Activated naive CD8-positive, alpha-beta T cell treated with anti-CD3 and anti-CD28 coated beads for 36 hours (primary cell): ENCODE results near the gene ASAP3. TPM values are rescaled to one million over a fixed set of nuclear protein-coding genes. Genes with fewer than 3 reads are reported as not detected.
"Not testable (repeated sequence)": the region's sequence is repeated elsewhere in the genome, so short reads cannot be mapped to it uniquely, and the experiment has no call there.

Experiments
- DNase-seq: peaks from one replicate; pipeline ENCODE4 v3.0.0; 2021
- H3K27ac Mint-ChIP-seq: one replicate; pipeline ENCODE4 v1.8.0; 2022; ENCODE audit warnings: mild to moderate bottlenecking, moderate library complexity, mixed read lengths
- H3K27me3 Mint-ChIP-seq: one replicate; pipeline ENCODE4 v1.8.0; 2022; ENCODE audit warnings: mild to moderate bottlenecking, mixed read lengths
- H3K36me3 Mint-ChIP-seq: one replicate; pipeline ENCODE4 v1.8.0; 2021; ENCODE audit warnings: mild to moderate bottlenecking, mixed read lengths
- H3K4me1 Mint-ChIP-seq: one replicate; pipeline ENCODE4 v1.8.0; 2021; ENCODE audit warnings: mixed read lengths
- H3K4me3 Mint-ChIP-seq: one replicate; pipeline ENCODE4 v1.8.0; 2022; ENCODE audit warnings: mild to moderate bottlenecking, moderate library complexity, mixed read lengths
- H3K9me3 Mint-ChIP-seq: one replicate; pipeline ENCODE4 v1.8.0; 2022; ENCODE audit warnings: mixed read lengths
- total RNA-seq, 2 experiments: library from RNA; stranded (reverse); gene quantifications; one replicate each; pipeline ENCODE4 v1.2.3, GENCODE V29; 2021

ASAP3 gene
- total RNA-seq, 2 experiments from 2014 or later: 1.2 to 2.2 TPM

GRCh38 chr1:23524716-23525401 lies 40.9 kb upstream of the ASAP3 start:
- no peak for DNase-seq
- Mint-ChIP-seq H3K27me3 (peaks cover 2% of the 10 kb centered on the region), H3K4me3 (peak overlapping the region; percentile 29), H3K4me1 (peaks cover 54% of the 10 kb centered on the region), H3K36me3 (peaks cover 58% of the 10 kb centered on the region), H3K9me3 (no peaks in the 10 kb centered on the region), H3K27ac (no peak overlapping the region)

GRCh38 chr1:23524163-23524562 lies 40.2 kb upstream of the ASAP3 start:
- DNase-seq: no peak
- no peak overlapping the region for H3K27ac Mint-ChIP-seq
- H3K27me3 Mint-ChIP-seq: no peaks in the 10 kb centered on the region
- H3K4me1 Mint-ChIP-seq: peaks cover 48% of the 10 kb centered on the region
- H3K4me3 Mint-ChIP-seq: no peak overlapping the region
- H3K9me3 Mint-ChIP-seq: no peaks in the 10 kb centered on the region
- H3K36me3 Mint-ChIP-seq: peaks cover 53% of the 10 kb centered on the region

GRCh38 chr1:23522244-23522982 lies 38.4 kb upstream of the ASAP3 start:
- no peaks in the 10 kb centered on the region for H3K27me3 Mint-ChIP-seq
- H3K9me3 Mint-ChIP-seq: no peaks in the 10 kb centered on the region
- H3K27ac Mint-ChIP-seq: peak overlapping the region; percentile 45
- peaks cover 54% of the 10 kb centered on the region for H3K36me3 Mint-ChIP-seq
- H3K4me1 Mint-ChIP-seq: peaks cover 33% of the 10 kb centered on the region
- no peak for DNase-seq
- no peak overlapping the region for H3K4me3 Mint-ChIP-seq

GRCh38 chr1:23521588-23521987 lies 37.6 kb upstream of the ASAP3 start:
- no peak overlapping the region for H3K4me3 Mint-ChIP-seq
- peaks cover 54% of the 10 kb centered on the region for H3K36me3 Mint-ChIP-seq
- H3K27me3 Mint-ChIP-seq: no peaks in the 10 kb centered on the region
- no peaks in the 10 kb centered on the region for H3K9me3 Mint-ChIP-seq
- DNase-seq: no peak
- H3K27ac Mint-ChIP-seq: no peak overlapping the region
- peaks cover 25% of the 10 kb centered on the region for H3K4me1 Mint-ChIP-seq

- H3K4me1 Mint-ChIP-seq: peaks cover 2% of the 10 kb centered on the region
- H3K36me3 Mint-ChIP-seq: peaks cover 48% of the 10 kb centered on the region
- H3K27me3 Mint-ChIP-seq: no peaks in the 10 kb centered on the region
- no peak overlapping the region for H3K27ac Mint-ChIP-seq
- no peak overlapping the region for H3K4me3 Mint-ChIP-seq
- no peaks in the 10 kb centered on the region for H3K9me3 Mint-ChIP-seq
- no peak for DNase-seq
Observed at GRCh38 chr1:23517581-23517980, 33.6 kb upstream of the ASAP3 start.

- Mint-ChIP-seq H3K27ac (no peak overlapping the region), H3K4me3 (no peak overlapping the region), H3K9me3 (no peaks in the 10 kb centered on the region), H3K27me3 (no peaks in the 10 kb centered on the region), H3K4me1 (no peaks in the 10 kb centered on the region), H3K36me3 (peaks cover 40% of the 10 kb centered on the region)
- DNase-seq: no peak
Observed at GRCh38 chr1:23515905-23516304, 31.9 kb upstream of the ASAP3 start.

GRCh38 chr1:23514111-23514679 lies 30.2 kb upstream of the ASAP3 start:
- Mint-ChIP-seq H3K4me3 (no peak overlapping the region), H3K9me3 (no peaks in the 10 kb centered on the region), H3K27me3 (no peaks in the 10 kb centered on the region), H3K36me3 (peaks cover 51% of the 10 kb centered on the region), H3K27ac (no peak overlapping the region), H3K4me1 (no peaks in the 10 kb centered on the region)
- DNase-seq: no peak

- DNase-seq: no peak
- Mint-ChIP-seq H3K27me3 (no peaks in the 10 kb centered on the region), H3K4me3 (no peak overlapping the region), H3K4me1 (no peaks in the 10 kb centered on the region), H3K36me3 (peaks cover 33% of the 10 kb centered on the region), H3K9me3 (no peaks in the 10 kb centered on the region), H3K27ac (no peak overlapping the region)
Observed at GRCh38 chr1:23509896-23510295, 25.9 kb upstream of the ASAP3 start.

- Mint-ChIP-seq H3K4me1 (no peaks in the 10 kb centered on the region), H3K4me3 (no peak overlapping the region), H3K27ac (no peak overlapping the region), H3K9me3 (no peaks in the 10 kb centered on the region), H3K27me3 (no peaks in the 10 kb centered on the region), H3K36me3 (peaks cover 17% of the 10 kb centered on the region)
- no peak for DNase-seq
Observed at GRCh38 chr1:23506376-23507107, 22.6 kb upstream of the ASAP3 start.

- Mint-ChIP-seq H3K4me1 (no peaks in the 10 kb centered on the region), H3K4me3 (no peak overlapping the region), H3K36me3 (peaks cover 16% of the 10 kb centered on the region), H3K27me3 (no peaks in the 10 kb centered on the region), H3K27ac (peak overlapping the region; percentile 48), H3K9me3 (no peaks in the 10 kb centered on the region)
- no peak for DNase-seq
Observed at GRCh38 chr1:23505851-23506250, 21.9 kb upstream of the ASAP3 start.

GRCh38 chr1:23504156-23504555 lies 20.2 kb upstream of the ASAP3 start:
- H3K4me3 Mint-ChIP-seq, H3K4me1 Mint-ChIP-seq, H3K27ac Mint-ChIP-seq, H3K9me3 Mint-ChIP-seq, H3K27me3 Mint-ChIP-seq, DNase-seq, H3K36me3 Mint-ChIP-seq: not testable (repeated sequence)

GRCh38 chr1:23502951-23503350 lies 19.0 kb upstream of the ASAP3 start:
- H3K27ac Mint-ChIP-seq: no peak overlapping the region
- no peak for DNase-seq
- no peaks in the 10 kb centered on the region for H3K4me1 Mint-ChIP-seq
- no peaks in the 10 kb centered on the region for H3K9me3 Mint-ChIP-seq
- no peak overlapping the region for H3K4me3 Mint-ChIP-seq
- H3K36me3 Mint-ChIP-seq: no peaks in the 10 kb centered on the region
- H3K27me3 Mint-ChIP-seq: no peaks in the 10 kb centered on the region

GRCh38 chr1:23500466-23500865 lies 16.5 kb upstream of the ASAP3 start:
- Mint-ChIP-seq H3K9me3 (no peaks in the 10 kb centered on the region), H3K4me1 (no peaks in the 10 kb centered on the region), H3K27ac (no peak overlapping the region), H3K4me3 (no peak overlapping the region), H3K27me3 (no peaks in the 10 kb centered on the region), H3K36me3 (no peaks in the 10 kb centered on the region)
- no peak for DNase-seq

- Mint-ChIP-seq H3K4me3 (no peak overlapping the region), H3K27me3 (no peaks in the 10 kb centered on the region), H3K36me3 (no peaks in the 10 kb centered on the region), H3K27ac (no peak overlapping the region), H3K9me3 (no peaks in the 10 kb centered on the region), H3K4me1 (no peaks in the 10 kb centered on the region)
- no peak for DNase-seq
Observed at GRCh38 chr1:23497777-23498439, 13.9 kb upstream of the ASAP3 start.
